Measurements from ENCODE around the gene SLC10A2. TPM values are rescaled to one million over a fixed set of nuclear protein-coding genes. Genes with fewer than 3 reads are reported as not detected.

SLC10A2 gene
- total RNA-seq, 4 donors from 2014 or later = 0.13 TPM; not detected in 3

- no peak for DNase-seq (ENCODE audit: low spot score in 2 of 2)
- no peak for TF ChIP-seq CTCF (IDR thresholded peaks at IDR 0.05)
- TF ChIP-seq POLR2A (IDR thresholded peaks at IDR 0.05) = no peak
- no peak overlapping the region for H3K4me3 ChIP-seq (ENCODE audit: low read depth, poor library complexity, severe bottlenecking)
- intact Hi-C loops (cut with DNase I; ENCODE audit: low total_unique reads) = no loop called here
- WGBS, 2 donors = 33 to 44% methylated on average over 2 of the region's 2 CpGs
These were observed 34.8 kb downstream of the SLC10A2 start for GRCh38 chr13:103031332-103031873.

DNA sequence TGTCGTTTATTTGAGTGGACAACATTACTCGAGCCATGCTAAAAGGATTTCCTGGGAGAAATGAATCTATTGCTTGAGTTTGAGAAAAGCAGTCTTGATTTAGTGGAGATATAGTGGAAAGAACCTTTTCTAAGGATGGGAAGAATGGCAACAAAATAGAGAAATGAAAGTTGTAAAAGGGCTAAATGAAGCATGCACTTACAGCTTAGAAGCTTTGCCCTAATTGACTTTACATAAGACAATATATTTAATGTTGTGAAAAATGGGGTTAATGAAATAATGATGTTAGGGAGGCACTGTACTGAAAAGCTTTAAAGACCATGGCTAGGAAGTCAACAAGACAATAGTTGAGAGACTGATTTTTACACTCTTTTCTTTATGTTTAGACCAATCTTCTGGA, 35.4 kb downstream of the SLC10A2 start:
- TF ChIP-seq POLR2A (IDR thresholded peaks at IDR 0.05) = no peak
- no peak for TF ChIP-seq CTCF (IDR thresholded peaks at IDR 0.05)
- WGBS, 2 donors = 85 to 88% methylated on average over 2 of the region's 2 CpGs
- intact Hi-C loops (cut with DNase I; ENCODE audit: low total_unique reads) = no loop called here
- no peak overlapping the region for H3K4me3 ChIP-seq (ENCODE audit: low read depth, poor library complexity, severe bottlenecking)
- DNase-seq (ENCODE audit: low spot score in 2 of 2) = no peak

- 95 to 100% methylated on average over 2 of the region's 2 CpGs for whole genome bisulfite sequencing, 2 donors
- intact Hi-C loops (cut with DNase I; ENCODE audit: low total_unique reads) = no loop called here
- TF ChIP-seq POLR2A (IDR thresholded peaks at IDR 0.05) (no peak), CTCF (IDR thresholded peaks at IDR 0.05) (no peak)
- no peak overlapping the region for H3K4me3 ChIP-seq (ENCODE audit: low read depth, poor library complexity, severe bottlenecking)
- DNase-seq (ENCODE audit: low spot score in 2 of 2) = no peak
These were observed 36.4 kb downstream of the SLC10A2 start for GRCh38 chr13:103029798-103030197.

DNA sequence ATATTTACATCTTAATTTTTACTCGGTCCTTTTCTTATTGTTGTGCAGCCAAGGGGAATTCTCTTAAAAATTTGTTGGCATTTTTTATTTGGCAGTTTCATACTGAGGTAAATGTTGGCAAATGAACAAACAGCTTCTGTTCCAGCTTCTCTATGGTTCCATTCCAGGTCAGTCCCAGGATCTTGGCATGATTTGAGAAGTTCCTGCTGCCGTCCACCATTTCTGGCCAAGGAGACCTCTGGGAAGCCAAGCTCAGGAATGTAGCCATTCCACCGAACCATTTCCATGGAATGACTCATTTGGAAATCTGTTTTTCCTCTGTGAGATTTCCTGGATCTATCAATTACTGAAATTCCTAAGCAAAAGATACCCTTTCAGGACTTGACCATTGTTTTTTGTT, 43.9 kb downstream of the SLC10A2 start:
- H3K4me3 ChIP-seq (ENCODE audit: low read depth, poor library complexity, severe bottlenecking) = no peak overlapping the region
- TF ChIP-seq POLR2A (IDR thresholded peaks at IDR 0.05) (no peak), CTCF (IDR thresholded peaks at IDR 0.05) (no peak)
- no peak for DNase-seq (ENCODE audit: low spot score in 2 of 2)
- 32 to 37% methylated on average over 3 of the region's 3 CpGs for WGBS, 2 donors
- intact Hi-C loops (cut with DNase I; ENCODE audit: low total_unique reads) = no loop called here

GRCh38 chr13:103018556-103018955, 47.7 kb downstream of the SLC10A2 start:
- intact Hi-C loops (cut with DNase I; ENCODE audit: low total_unique reads) = no loop called here
- H3K4me3 ChIP-seq (ENCODE audit: low read depth, poor library complexity, severe bottlenecking) = no peak overlapping the region
- DNase-seq (ENCODE audit: low spot score in 2 of 2) = no peak
- 42 to 49% methylated on average over 2 of the region's 2 CpGs for WGBS, 2 donors
- TF ChIP-seq CTCF (IDR thresholded peaks at IDR 0.05) (no peak), POLR2A (IDR thresholded peaks at IDR 0.05) (no peak)

GRCh38 chr13:103012646-103013045, 53.6 kb downstream of the SLC10A2 start:
- TF ChIP-seq POLR2A (IDR thresholded peaks at IDR 0.05) = no peak
- no peak for TF ChIP-seq CTCF (IDR thresholded peaks at IDR 0.05)
- no peak overlapping the region for H3K4me3 ChIP-seq (ENCODE audit: low read depth, poor library complexity, severe bottlenecking)
- 95 to 96% methylated on average over 3 of the region's 3 CpGs for WGBS, 2 donors
- intact Hi-C loops (cut with DNase I; ENCODE audit: low total_unique reads) = no loop called here
- DNase-seq (ENCODE audit: low spot score in 2 of 2) = no peak

Data from lower leg skin (tissue), 4 donors.